ENCODE measurements around the gene AGPS. TPM values are rescaled to one million over a fixed set of nuclear protein-coding genes. Genes with fewer than 3 reads are reported as not detected.

Gene AGPS
- total and polyA plus RNA-seq, 2 of the 13 experiments (the other 11 are each of a cell fraction or from before 2014, with no cell fraction given) = 39.4 to 99.0 TPM

GRCh38 chr2:177552422-177553175 lies 160.0 kb downstream of the AGPS start (continued):
- TF ChIP-seq AKNA (CRISPR knock-in tag; IDR thresholded peaks at IDR 0.05; ENCODE audit: borderline replicate concordance) (no peak), ZNF629 (CRISPR knock-in tag; conservative IDR thresholded peaks at IDR 0.05) (no peak), ZNF710 (CRISPR knock-in tag; IDR thresholded peaks at IDR 0.05; ENCODE audit: borderline replicate concordance) (peak; percentile 60; the same call in 1 of the 2 replicates), RBFOX2 (IDR thresholded peaks at IDR 0.05; ENCODE audit: low read depth, low read length) (peak; percentile 77), ZNF317 (CRISPR knock-in tag; IDR thresholded peaks at IDR 0.05) (peak; percentile 52; the same call in 1 of the 2 replicates), ZFP1 (CRISPR knock-in tag; IDR thresholded peaks at IDR 0.05) (0 out of 2 replicates have a peak, but pooled peaks have one; percentile 28), MTERF4 (CRISPR knock-in tag; IDR thresholded peaks at IDR 0.05) (peak; percentile 37; the same call in 1 of the 2 replicates), ZNF652 (CRISPR knock-in tag; IDR thresholded peaks at IDR 0.05; ENCODE audit: borderline replicate concordance, low read depth) (no peak), SIN3A (IDR thresholded peaks at IDR 0.05; ENCODE audit: borderline replicate concordance, low read depth, low read length) (peak; percentile 80; the same call in 1 of the 2 replicates), HDAC1 (CRISPR knock-in tag; IDR thresholded peaks at IDR 0.05) (peak; percentile 93), EP300 (IDR thresholded peaks at IDR 0.05; ENCODE audit: low read depth in 2 of 2, low read length in 2 of 2) (no peak), EP300 (CRISPR knock-in tag; IDR thresholded peaks at IDR 0.05; ENCODE audit: borderline replicate concordance) (no peak), SAFB2 (CRISPR knock-in tag; IDR thresholded peaks at IDR 0.05; ENCODE audit: borderline replicate concordance, low read depth) (peak; percentile 80; the same call in 1 of the 2 replicates)
- TF ChIP-seq, protein P1, sequence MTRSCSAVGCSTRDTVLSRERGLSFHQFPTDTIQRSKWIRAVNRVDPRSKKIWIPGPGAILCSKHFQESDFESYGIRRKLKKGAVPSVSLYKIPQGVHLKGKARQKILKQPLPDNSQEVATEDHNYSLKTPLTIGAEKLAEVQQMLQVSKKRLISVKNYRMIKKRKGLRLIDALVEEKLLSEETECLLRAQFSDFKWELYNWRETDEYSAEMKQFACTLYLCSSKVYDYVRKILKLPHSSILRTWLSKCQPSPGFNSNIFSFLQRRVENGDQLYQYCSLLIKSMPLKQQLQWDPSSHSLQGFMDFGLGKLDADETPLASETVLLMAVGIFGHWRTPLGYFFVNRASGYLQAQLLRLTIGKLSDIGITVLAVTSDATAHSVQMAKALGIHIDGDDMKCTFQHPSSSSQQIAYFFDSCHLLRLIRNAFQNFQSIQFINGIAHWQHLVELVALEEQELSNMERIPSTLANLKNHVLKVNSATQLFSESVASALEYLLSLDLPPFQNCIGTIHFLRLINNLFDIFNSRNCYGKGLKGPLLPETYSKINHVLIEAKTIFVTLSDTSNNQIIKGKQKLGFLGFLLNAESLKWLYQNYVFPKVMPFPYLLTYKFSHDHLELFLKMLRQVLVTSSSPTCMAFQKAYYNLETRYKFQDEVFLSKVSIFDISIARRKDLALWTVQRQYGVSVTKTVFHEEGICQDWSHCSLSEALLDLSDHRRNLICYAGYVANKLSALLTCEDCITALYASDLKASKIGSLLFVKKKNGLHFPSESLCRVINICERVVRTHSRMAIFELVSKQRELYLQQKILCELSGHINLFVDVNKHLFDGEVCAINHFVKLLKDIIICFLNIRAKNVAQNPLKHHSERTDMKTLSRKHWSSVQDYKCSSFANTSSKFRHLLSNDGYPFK (CRISPR knock-in tag; IDR thresholded peaks at IDR 0.05; ENCODE audit: borderline replicate concordance) = no peak; the same call in 1 of the 2 replicates
